HG03159 (cell line): ENCODE results near the gene NSG1.

ENCODE experiments used
- ATAC-seq: cut with Tn5 transposase; IDR thresholded peaks from one replicate; pipeline ENCODE4 v1.9.1; 2021; ENCODE audit warnings: mild to moderate bottlenecking, moderate library complexity; ENCODE audit not compliant: unreplicated experiment

Gene NSG1

GRCh38 chr4:4430492-4431195 lies 43.7 kb downstream of the NSG1 start:
- peak; percentile 68 for ATAC-seq

GRCh38 chr4:4432341-4433125 lies 45.6 kb downstream of the NSG1 start:
- ATAC-seq: no peak

- no peak for ATAC-seq
Measured at GRCh38 chr4:4433941-4434340, 47.0 kb downstream of the NSG1 start.

GRCh38 chr4:4436244-4436823 lies 49.4 kb downstream of the NSG1 start:
- no peak for ATAC-seq

GRCh38 chr4:4437798-4438470 lies 51.0 kb downstream of the NSG1 start:
- ATAC-seq: no peak

- ATAC-seq: no peak
Measured at GRCh38 chr4:4438891-4439290, 52.0 kb downstream of the NSG1 start.

GRCh38 chr4:4439782-4440181 lies 52.9 kb downstream of the NSG1 start:
- no peak for ATAC-seq

- ATAC-seq: no peak
Measured at GRCh38 chr4:4440333-4441061, 53.6 kb downstream of the NSG1 start.

GRCh38 chr4:4443821-4444220 lies 56.9 kb downstream of the NSG1 start:
- no peak for ATAC-seq

GRCh38 chr4:4446434-4446833 lies 59.5 kb downstream of the NSG1 start:
- ATAC-seq: no peak

- peak; percentile 77 for ATAC-seq
Measured at GRCh38 chr4:4455210-4455865, 68.4 kb downstream of the NSG1 start.

- no peak for ATAC-seq
Measured at GRCh38 chr4:4456351-4456750, 69.4 kb downstream of the NSG1 start.

- ATAC-seq: no peak
Measured at GRCh38 chr4:4456816-4457578, 70.1 kb downstream of the NSG1 start.

GRCh38 chr4:4457803-4458553 lies 71.1 kb downstream of the NSG1 start:
- no peak for ATAC-seq

GRCh38 chr4:4459181-4459580 lies 72.3 kb downstream of the NSG1 start:
- no peak for ATAC-seq

- no peak for ATAC-seq
Measured at GRCh38 chr4:4460759-4461158, 73.9 kb downstream of the NSG1 start.

GRCh38 chr4:4461178-4461577 lies 74.3 kb downstream of the NSG1 start:
- no peak for ATAC-seq

GRCh38 chr4:4461850-4462249 lies 74.9 kb downstream of the NSG1 start:
- ATAC-seq: no peak

- ATAC-seq: no peak
Measured at GRCh38 chr4:4462970-4463369, 76.1 kb downstream of the NSG1 start.
